GM18907 (cell line): ENCODE results near the gene SART3.
"Not testable (repeated sequence)": the region's sequence is repeated elsewhere in the genome, so short reads cannot be mapped to it uniquely, and the experiment has no call there.

ENCODE experiments used
- ATAC-seq: cut with Tn5 transposase; IDR thresholded peaks from one replicate; pipeline ENCODE4 v1.9.1; 2021; ENCODE audit warnings: mild to moderate bottlenecking, moderate library complexity; ENCODE audit not compliant: unreplicated experiment

The SART3 gene

DNA sequence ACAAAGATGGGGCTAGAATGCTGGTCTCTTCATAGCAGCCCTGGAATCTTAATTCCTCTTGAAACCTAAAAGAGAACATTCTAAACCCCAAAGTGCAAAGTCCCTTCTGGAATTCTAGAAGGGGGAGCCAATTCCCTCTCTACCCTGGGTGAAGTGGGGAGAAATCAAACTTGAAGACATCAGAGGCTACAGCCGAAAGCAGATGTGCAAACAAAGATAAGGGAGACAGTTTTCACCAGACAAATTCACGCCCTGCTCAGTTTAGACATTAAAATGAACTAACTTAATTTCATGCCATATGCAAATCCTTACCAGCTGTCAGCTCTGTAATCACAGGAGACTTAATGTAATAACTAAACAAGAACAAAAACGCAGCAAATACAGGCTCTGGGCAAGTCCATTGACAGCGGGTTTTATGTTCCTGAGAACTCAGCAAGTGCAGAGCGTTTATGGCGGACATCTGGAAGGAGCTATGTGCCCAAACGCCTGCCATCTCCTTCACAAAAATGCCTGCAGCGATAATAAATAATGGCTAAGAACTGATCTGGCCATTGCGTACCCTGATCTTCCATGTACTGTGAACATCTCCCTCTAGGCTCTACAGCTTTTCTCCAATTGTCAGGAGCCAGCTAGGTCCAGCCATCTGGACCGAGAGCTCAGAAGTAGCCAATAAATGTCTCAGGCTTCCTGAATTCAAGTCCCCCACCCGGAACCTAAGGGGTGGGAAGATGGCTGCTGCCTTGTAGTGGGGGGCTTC is 65.0 kb downstream of the SART3 start:
- no peak for ATAC-seq

DNA sequence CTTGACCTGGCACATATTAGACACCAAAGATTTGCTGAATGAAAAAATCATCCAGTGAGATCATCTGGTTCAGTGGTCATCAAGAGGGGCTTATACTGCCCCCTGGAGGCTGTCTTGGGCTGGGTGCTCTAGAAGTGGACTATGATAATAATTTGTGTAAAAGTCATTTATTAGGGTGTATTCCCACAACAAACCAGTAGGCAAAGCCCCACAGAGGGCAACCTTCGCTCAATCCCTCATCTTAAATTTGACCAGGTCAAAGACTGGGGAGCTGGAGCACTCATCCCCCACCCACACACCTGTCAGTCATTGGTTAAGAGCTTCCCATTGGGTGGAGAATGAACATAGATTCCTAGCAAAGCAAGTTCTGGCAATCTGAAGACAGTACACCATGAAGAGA is 65.9 kb downstream of the SART3 start:
- no peak for ATAC-seq

DNA sequence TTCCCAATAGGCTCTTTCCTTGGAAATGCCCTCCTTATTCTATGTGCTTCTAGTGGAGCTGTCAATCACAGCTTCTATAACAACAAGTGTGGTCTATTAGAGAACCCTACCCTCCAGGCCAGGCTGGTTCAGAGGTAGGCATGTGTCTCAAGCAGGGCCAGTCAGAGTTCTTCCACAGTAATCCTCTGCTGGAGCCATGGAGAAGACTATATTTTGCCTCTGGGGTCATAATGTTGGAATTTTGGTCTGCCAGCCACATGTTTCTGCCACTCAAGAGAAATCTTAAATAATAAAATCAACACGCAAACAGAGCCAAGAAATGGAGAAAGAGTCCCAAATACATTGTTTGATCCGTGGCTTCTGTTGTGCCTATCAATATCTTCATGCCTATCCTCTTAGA is 69.7 kb downstream of the SART3 start:
- no peak for ATAC-seq

DNA sequence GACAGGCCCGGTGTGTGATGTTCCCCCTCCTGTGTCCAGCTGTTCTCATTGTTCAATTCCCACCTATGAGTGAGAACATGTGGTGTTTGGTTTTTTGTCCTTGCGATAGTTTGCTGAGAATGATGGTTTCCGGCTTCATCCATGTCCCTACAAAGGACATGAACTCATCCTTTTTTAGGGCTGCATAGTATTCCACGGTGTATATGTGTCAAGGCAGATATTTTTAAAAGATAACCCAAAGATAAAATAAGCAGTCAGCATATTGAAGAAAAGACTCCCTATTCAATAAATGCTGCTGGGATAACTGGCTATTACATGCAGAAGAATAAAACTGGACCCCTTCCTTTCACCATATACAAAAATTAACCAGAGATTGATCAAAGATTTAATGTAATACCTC is 73.9 kb downstream of the SART3 start:
- not testable (repeated sequence) for ATAC-seq

DNA sequence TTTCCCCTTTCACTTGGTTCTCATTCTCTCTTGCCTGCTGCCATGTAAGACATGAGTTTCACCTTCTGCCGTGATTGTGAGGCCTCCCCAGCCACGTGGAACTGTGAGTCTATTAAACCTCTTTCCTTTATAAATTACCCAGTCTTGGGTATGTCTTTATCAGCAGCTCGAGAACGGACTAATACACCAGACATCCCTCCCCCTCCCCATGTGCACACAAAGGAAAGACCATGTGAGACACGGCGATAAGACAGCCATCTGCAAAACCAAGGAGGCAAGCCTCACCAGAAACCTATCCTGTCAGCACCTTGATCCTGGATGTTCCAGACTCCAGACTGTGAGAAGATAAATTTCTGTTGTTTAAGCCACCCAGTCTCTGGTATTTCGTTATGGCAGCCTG is 75.6 kb downstream of the SART3 start:
- ATAC-seq: not testable (repeated sequence)

DNA sequence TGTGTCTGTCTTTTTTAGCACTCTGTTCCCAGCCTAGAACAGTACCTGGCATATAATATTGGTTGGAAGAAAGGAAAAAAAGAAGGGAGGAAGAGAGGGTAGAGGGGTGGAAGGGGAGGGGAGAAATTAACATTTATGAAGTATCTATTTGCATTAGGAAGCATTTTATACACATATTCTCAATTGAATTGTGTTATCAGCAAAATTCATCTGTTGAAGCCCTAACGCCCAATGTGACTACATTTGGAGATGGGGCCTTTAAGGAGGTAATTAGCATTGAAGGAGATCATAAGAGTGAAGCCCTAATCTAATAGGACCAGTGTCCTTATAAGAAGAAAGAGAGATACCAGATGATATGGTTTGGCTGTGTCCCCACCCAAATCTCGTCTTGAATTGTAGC is 76.1 kb downstream of the SART3 start:
- ATAC-seq: no peak

DNA sequence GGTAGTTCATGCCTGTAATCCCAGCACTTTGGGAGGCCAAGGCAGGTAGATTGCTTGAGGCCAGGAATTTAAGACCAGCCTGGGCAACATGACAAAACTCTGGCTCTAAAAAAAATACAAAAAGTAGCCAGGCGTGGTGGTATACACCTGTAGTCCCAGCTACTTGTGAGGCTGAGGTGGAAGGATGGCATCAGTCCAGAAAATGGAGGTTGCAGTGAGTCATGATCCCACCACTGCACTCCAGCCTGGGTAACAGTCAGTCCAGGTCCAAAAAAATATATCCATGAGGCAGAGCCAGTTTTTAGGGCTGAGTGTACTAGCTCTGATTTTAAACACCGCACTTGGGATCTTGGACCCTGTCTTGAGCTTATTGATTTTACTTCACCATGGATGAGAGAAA is 76.5 kb downstream of the SART3 start:
- ATAC-seq: no peak

DNA sequence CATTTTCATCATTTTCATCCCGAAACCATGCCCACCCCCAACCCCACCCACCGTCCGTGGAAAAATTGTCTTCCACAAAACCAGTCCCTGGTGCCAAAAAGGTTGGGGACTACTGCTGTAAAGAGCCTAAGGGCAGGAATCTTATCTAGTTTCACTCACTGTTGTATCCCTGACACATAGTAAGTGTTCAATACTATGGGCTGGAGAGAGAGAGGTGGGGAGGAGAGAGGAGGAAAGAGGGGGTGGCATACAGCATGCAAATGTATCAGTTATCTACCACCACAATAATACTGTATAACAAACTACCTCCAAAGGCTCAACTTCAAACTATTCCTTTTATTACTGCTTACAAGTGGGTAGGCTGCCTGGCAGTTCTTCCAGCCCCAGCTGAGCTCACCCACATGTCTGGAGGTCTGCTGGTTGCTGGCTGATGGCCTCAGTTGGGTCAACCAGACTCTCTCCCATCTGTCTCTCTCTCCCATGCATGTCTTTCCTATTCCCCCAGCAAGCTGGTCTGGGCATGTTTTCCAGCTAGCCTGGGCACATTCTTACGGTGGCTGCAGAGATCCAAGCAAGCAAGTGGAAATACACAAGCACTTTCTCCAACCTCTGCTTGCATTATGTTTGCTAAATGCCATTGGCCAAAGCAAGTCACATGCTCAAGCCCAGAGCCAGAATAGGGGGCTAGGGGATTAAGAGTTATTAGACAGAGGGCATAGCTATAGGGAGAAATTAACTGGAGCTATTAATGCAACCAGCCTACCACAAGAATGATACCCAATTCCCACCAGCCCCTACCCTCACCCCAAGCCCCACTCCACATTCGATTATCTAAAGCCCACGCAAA is 77.5 kb downstream of the SART3 start:
- no peak for ATAC-seq

DNA sequence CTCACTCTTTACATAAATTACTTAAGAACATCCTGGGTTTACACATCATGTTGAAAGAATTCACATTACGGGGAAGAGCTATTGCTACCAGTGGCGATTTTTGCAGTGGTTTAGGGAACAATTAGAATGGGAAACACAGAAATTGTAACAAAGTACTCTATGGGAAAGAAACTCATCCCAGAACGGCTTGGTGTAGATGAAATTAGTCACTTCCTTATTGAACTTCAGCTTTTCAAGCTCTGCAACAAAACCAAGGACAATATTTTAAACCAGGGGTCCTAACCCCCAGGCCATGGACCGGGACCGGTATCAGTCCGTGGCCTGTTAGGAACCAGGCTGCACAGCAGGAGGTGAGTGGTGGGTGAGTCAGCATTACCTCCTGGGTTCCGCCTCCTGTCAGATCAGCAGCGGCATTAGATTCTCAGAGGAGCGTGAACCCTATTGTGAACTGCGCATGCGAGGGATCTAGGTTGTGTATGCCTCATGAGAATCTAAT is 78.2 kb downstream of the SART3 start:
- ATAC-seq: no peak

DNA sequence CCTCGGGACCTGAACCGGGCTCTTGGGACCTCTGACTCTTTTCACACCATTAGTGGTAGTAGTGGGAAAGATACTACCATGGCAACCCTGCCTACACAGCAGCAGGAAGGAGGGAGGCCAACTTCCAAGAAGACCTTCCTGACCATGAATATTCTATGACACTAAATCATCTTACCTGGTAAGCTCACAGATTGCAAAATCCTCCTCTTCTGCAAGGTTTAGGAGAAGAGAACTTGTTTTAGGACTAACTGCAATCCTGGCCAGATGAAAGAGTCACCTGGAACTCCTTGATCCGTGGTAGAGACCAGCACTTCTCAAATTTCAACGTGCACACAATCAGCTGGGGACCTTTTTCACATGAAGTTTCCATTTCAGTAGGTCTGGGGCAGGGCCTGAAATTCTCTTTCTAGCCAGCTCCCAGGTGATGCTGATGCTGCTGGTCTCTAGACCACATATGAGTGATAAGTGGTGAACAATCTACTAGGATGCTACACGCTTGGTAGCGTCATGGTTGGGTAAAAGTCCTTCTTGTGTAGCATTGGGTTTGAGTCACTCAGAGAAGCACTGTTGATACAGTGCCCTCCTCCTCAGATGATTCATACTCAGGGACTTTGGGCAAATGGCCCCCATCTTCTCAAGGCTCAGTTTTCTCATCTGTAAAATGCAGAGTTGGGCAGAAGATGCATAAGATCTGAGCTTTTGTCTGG is 81.5 kb downstream of the SART3 start:
- ATAC-seq: no peak

DNA sequence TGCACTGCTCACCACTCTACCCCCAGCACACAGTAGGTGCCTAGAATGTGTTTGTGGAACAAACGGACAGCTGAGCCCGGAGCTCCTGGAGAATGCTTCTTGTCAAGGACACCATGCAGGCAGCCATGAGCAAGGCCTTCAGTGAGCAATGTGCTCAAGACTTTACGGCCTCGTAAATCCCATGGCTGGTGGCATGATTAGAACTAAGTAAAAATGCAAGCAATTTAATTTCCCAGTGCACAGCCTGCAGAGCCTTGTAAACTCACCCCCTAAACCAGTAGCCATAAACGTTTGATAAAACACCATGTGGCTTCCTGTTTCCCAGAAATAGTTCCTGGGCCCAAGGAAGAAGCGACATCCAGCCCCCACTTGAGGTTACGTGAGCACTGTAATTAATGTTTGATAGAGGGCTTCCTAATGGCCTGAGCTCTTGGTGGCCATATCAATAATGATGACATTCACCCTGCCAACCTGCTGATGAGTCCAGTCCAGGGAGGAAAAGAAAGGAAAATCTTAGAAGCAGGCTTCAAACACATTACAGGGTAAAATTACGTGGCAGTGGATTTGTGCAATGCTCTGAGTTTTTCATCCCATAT is 82.3 kb downstream of the SART3 start:
- ATAC-seq: no peak

DNA sequence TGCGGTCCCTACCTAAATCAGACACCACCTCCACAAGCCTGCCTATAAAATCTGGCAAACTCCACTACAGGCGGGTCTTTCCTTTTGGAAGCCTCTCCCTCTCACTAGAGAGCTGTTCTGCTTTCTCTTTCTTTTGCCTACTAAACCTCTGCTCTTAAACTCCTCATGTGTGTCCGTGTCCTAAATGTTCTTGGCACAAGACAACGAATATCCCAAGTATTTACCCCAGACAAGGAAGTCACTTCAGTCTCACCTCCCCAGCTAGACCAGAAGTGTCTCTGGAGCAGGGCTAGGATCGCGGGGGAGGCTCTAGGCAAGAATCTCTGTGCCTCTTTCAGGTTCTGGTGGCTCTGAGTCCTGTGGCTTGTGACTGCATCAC is 83.1 kb downstream of the SART3 start:
- ATAC-seq: no peak

DNA sequence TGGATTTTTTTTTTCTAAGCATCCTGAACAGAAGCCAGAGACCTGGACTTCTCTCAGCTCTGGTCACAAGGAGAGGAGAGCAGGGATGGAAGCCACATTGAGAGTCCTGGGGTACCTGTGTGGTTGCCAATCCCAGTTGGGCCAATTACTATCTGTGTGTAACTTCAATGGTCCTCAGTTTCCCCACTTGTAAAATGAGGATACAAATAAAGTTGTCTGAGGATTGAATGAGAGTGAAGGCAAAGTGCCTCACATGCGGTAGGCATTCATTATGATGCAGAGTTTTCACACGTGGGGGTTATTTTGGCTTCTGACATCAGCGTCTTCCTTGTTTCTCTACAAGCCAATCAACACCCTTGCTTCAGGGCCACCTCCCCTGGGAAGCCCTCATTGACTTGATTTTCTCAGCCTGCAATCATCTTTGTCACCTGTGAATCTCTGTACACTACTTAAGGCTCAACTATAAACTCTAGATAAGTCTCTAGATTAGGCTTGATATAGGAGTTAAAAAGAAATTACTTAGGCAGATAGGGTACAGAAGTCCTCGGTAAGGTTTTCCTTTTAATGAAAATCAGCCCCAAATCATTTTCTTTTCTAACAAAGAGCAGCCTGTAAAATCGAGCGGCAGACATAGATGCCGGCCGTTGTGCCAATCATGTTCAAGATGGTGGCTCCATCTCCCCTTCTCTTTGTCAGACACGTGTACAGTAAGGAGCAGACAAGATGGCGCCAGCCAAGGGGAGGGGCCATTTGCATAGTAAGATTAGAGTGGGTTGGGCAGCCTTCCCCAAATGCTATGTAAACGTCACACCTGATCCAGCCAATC is 83.7 kb downstream of the SART3 start:
- no peak for ATAC-seq

DNA sequence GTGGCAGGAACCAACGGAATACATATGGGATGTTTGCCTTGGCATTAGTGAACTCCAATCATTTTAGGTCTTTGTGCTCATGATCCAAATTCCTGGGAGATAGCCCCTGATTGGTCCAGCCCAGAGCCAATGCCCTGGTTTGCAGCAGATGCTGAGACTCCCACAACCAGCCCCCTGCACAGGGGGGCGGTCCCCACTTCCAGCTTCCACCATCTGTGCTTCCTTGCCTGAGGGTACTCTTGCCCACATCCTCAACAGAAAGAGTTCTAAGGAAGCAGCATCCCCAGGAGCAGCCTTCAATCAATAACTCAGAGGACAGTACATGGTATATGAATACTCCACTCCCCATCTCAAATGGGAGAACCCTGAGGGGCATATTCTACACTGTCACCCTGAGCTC is 85.6 kb downstream of the SART3 start:
- no peak for ATAC-seq

DNA sequence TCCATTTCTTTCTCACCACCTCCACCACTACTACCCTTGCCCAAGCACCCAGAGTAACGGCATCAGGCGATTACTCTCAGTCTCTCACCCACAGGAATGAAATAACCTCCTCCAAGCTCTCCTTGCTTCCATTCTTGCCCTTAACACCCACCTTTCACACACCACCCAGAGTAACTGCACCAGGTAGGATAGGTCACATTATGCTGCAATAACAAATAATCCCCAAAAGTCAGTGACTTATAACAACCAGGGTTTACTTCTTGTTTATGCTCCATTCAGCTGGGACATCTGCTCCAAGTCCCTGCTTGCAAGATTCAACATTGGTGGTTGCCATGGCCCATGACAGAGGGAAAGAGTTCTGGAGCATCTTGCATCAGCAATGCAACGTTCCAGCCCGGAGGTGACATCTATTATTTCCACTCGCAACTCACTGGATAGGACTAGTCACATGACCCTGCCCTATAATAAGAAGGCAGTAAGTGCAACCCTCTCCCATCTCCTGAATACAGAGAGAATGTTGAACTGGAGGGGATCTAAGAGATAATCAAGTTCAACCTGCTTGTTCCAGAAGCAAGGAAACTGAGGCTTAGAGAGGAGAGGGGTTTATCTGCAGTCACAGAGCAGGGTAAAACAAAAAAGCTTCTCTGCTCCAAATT is 87.4 kb downstream of the SART3 start:
- no peak for ATAC-seq
